OCI-LY1 (cell line): ENCODE data around the gene HELLS.

Experiments
- H2AFZ ChIP-seq: fragments of 200-600 bp; sonication (generic), shearing (Covaris generic); 2 replicates; pipeline ENCODE4 v1.6.0; 2014; ENCODE audit warnings: antibody characterized with exemption, mild to moderate bottlenecking, low read length
- H3F3A ChIP-seq: fragments of 200-600 bp; sonication (generic), shearing (Covaris generic); 2 replicates; pipeline ENCODE4 v1.6.0; 2014; ENCODE audit warnings: mild to moderate bottlenecking, antibody characterized with exemption, low read length, moderate library complexity; ENCODE audit not compliant: insufficient read depth
- H3K27ac ChIP-seq: fragments of 200-600 bp; sonication (generic); 2 replicates; pipeline ENCODE4 v1.5.1; 2014; ENCODE audit warnings: low read length, mixed run types, mild to moderate bottlenecking, low read depth; ENCODE audit not compliant: poor library complexity, severe bottlenecking
- H3K27me3 ChIP-seq: fragments of 200-600 bp; sonication (generic); 2 replicates; pipeline ENCODE4 v1.6.0; 2014; ENCODE audit warnings: antibody characterized with exemption, mild to moderate bottlenecking, low read length, moderate library complexity; ENCODE audit not compliant: insufficient read depth
- H3K36me3 ChIP-seq: fragments of 200-600 bp; sonication (generic); 2 replicates; pipeline ENCODE4 v1.6.1; 2014; ENCODE audit warnings: mild to moderate bottlenecking, antibody characterized with exemption, low read length, moderate library complexity, mixed read lengths; ENCODE audit not compliant: insufficient read depth
- H3K4me1 ChIP-seq: fragments of 200-600 bp; sonication (generic); 2 replicates; pipeline ENCODE4 v1.5.1; 2014; ENCODE audit warnings: mild to moderate bottlenecking, low read length, moderate library complexity; ENCODE audit not compliant: insufficient read depth, severe bottlenecking
- H3K4me2 ChIP-seq: fragments of 200-600 bp; sonication (generic), shearing (Covaris generic); 2 replicates; pipeline ENCODE4 v1.6.1; 2014; ENCODE audit warnings: low read length
- H3K4me3 ChIP-seq: fragments of 200-600 bp; sonication (generic); 2 replicates; pipeline ENCODE4 v1.5.1; 2014; ENCODE audit warnings: low read length, low read depth, mild to moderate bottlenecking, mixed read lengths; ENCODE audit not compliant: poor library complexity, severe bottlenecking
- H3K79me2 ChIP-seq: fragments of 200-600 bp; shearing (Covaris generic); 2 replicates; pipeline ENCODE4 v1.6.1; 2016; ENCODE audit warnings: mixed run types, low read length, mixed read lengths; ENCODE audit not compliant: insufficient read depth
- H3K9ac ChIP-seq: fragments of 200-600 bp; sonication (generic), shearing (Covaris generic); 2 replicates; pipeline ENCODE4 v1.6.1; 2014; ENCODE audit warnings: mild to moderate bottlenecking, low read length, mixed read lengths
- H3K9me2 ChIP-seq: fragments of 200-600 bp; sonication (generic), shearing (Covaris generic); 2 replicates; pipeline ENCODE4 v1.6.1; 2014; ENCODE audit warnings: low read depth, mild to moderate bottlenecking, low read length, mixed read lengths
- H3K9me3 ChIP-seq: fragments of 200-600 bp; shearing (Covaris generic); 2 replicates; pipeline ENCODE4 v1.6.1; 2014; ENCODE audit warnings: low read length, mixed read lengths
- H4K20me1 ChIP-seq: fragments of 200-600 bp; sonication (generic), shearing (Covaris generic); 2 replicates; pipeline ENCODE4 v1.6.0; 2016; ENCODE audit warnings: mild to moderate bottlenecking, low read length; ENCODE audit not compliant: insufficient read depth
- EZH2 ChIP-seq: fragments of 200-600 bp; sonication (generic), shearing (Covaris generic); IDR thresholded peaks from 2 replicates; pipeline ENCODE4 v1.8.0; 2017; ENCODE audit warnings: borderline replicate concordance, mixed run types, mild to moderate bottlenecking, antibody characterized with exemption, low read length, moderate library complexity, mixed read lengths
- TF ChIP-seq, protein P1 (sequence below): fragments of 200-600 bp; sonication (generic), shearing (Covaris generic); IDR thresholded peaks from 2 replicates; pipeline ENCODE4 v1.5.1; 2017; ENCODE audit warnings: mild to moderate bottlenecking, antibody characterized with exemption, low read length, moderate library complexity, mixed read lengths

Gene HELLS

DNA sequence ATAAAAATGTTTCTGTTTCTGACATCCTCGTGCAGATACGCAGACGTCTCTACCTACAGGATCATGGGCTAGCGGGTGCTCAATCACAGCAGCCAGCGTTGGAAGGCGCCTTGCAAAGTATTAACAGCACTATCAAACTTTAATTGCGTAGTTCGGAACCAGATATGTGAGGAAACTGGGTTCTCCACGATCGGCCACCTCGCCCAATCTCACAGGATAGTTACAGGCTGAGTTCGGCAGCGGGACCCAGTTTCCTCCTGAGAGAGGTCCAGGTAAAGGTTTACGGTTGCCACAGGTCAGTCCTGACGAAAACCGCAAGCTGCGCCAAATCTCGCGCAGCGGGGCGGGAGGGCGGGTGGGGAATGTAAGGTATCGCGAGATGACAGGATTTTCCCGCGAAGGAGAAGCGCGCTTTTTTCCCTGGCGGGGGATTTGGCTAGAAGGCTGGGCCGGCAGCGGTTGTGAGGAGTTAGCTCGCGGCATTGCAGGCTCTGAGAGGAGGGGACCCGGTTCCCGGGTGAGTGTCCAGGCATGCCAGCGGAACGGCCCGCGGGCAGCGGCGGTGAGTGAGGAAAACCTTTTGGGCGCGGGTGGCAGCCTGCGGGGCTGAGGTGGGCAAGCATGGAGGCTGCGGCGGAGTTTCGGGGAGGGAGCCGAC lies at the start of gene HELLS:
Gene HELLS, plus strand, starts transcription at position 398 of the 658 bp plus-strand sequence. Its CDS starts 134 bp downstream, at position 532.
- Histone ChIP-seq H3K9ac (peak within 1 kb of the TSS; percentile 100), H3K9me3 (no peaks in the 10 kb centered on the region), H3K4me1 (peaks cover 25% of the 10 kb centered on the region), H4K20me1 (no peaks in the 10 kb centered on the region), H3K4me3 (peak within 1 kb of the TSS; percentile 99), H3K9me2 (no peaks in the 10 kb centered on the region), H3K4me2 (peak within 1 kb of the TSS; percentile 92), H2AFZ (peak within 1 kb of the TSS; percentile 75; the same call in 1 of the 2 replicates), H3K27ac (peak within 1 kb of the TSS; percentile 89), H3K36me3 (peaks cover 31% of the 10 kb centered on the region), H3K27me3 (no peaks in the 10 kb centered on the region), H3F3A (no peaks in the 10 kb centered on the region), H3K79me2 (peaks cover 39% of the 10 kb centered on the region)
- TF ChIP-seq EZH2 = no peak

DNA sequence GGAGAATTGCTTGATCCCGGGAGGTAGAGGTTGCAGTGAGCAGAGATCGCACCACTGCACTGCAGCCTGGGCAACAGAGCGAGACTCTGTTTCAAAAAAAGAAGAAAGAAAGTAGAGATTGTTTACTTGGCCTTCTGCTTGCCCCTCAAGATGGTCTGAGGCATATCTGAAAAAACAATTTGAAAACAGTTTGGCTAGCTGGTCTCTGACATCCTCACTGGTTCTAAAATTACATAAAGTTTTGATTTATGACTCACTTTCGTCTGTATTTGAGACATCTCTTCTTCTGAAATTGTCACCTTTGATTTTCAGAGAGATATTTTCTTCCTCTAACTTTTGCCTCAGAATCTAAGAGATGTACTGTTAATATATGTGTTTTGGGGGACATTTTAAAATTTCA lies 49.6 kb upstream of the HELLS start:
- Histone ChIP-seq H3K9me3 (no peaks in the 10 kb centered on the region), H3K4me2 (no peak overlapping the region), H3K4me3 (no peak overlapping the region), H3K36me3 (no peaks in the 10 kb centered on the region), H3K4me1 (no peaks in the 10 kb centered on the region), H3F3A (no peaks in the 10 kb centered on the region), H3K9ac (no peak overlapping the region), H3K9me2 (no peaks in the 10 kb centered on the region), H3K27ac (no peak overlapping the region), H4K20me1 (no peaks in the 10 kb centered on the region), H3K27me3 (no peaks in the 10 kb centered on the region), H3K79me2 (no peaks in the 10 kb centered on the region), H2AFZ (no peak overlapping the region)
- TF ChIP-seq EZH2 = no peak
- TF ChIP-seq, protein P1, sequence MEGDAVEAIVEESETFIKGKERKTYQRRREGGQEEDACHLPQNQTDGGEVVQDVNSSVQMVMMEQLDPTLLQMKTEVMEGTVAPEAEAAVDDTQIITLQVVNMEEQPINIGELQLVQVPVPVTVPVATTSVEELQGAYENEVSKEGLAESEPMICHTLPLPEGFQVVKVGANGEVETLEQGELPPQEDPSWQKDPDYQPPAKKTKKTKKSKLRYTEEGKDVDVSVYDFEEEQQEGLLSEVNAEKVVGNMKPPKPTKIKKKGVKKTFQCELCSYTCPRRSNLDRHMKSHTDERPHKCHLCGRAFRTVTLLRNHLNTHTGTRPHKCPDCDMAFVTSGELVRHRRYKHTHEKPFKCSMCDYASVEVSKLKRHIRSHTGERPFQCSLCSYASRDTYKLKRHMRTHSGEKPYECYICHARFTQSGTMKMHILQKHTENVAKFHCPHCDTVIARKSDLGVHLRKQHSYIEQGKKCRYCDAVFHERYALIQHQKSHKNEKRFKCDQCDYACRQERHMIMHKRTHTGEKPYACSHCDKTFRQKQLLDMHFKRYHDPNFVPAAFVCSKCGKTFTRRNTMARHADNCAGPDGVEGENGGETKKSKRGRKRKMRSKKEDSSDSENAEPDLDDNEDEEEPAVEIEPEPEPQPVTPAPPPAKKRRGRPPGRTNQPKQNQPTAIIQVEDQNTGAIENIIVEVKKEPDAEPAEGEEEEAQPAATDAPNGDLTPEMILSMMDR = no peak

DNA sequence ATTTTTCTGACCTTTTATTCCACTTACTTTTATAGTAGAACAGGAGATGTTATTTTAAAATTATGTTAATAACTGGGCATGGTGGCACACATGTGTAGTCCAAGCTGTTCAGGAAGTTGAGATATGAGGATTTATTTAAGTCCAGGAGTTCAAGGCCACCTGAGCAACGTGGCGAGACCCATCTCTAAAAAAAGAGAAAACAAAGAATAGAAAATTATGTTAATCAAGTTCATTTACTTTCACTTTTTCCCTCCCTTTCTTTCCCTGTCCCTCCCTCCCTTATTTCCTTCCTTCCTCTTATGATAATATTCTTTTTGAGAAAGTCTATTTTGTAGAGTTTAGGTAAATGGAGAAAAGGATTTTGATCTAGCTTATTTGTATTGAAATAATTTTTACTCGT lies 48.9 kb upstream of the HELLS start:
- Histone ChIP-seq H3K27ac (no peak overlapping the region), H2AFZ (no peak overlapping the region), H3K9me2 (no peaks in the 10 kb centered on the region), H3K79me2 (no peaks in the 10 kb centered on the region), H3K9ac (no peak overlapping the region), H3K4me1 (no peaks in the 10 kb centered on the region), H3F3A (no peaks in the 10 kb centered on the region), H3K36me3 (no peaks in the 10 kb centered on the region), H3K4me2 (no peak overlapping the region), H3K9me3 (no peaks in the 10 kb centered on the region), H3K4me3 (no peak overlapping the region), H3K27me3 (no peaks in the 10 kb centered on the region), H4K20me1 (no peaks in the 10 kb centered on the region)
- TF ChIP-seq, protein P1 = no peak
- no peak for TF ChIP-seq EZH2

DNA sequence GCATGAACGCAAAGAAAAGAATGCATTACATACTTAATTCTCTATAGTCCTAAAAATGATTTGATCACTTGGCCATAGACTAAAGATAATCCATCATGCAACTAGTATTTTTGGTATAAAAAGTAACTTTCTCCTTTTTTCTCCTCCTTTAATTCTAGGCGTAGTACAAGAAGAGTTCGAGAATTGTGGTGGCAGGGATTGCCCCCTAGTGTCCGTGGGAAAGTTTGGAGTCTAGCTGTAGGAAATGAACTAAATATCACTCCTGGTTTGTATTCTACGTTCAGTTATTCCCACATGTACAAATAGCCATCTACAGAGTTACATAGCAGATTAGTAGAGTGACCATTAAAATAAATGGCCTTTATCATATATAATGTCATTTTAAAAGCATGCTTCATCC lies 45.5 kb upstream of the HELLS start:
- H3K9me3 ChIP-seq = no peaks in the 10 kb centered on the region
- H3K79me2 ChIP-seq = no peaks in the 10 kb centered on the region
- no peaks in the 10 kb centered on the region for H4K20me1 ChIP-seq
- H3K4me2 ChIP-seq = no peak overlapping the region
- no peak overlapping the region for H3K27ac ChIP-seq
- no peaks in the 10 kb centered on the region for H3K9me2 ChIP-seq
- TF ChIP-seq, protein P1 = peak; percentile 33; the same call in 1 of the 2 replicates
- no peak for TF ChIP-seq EZH2
- no peaks in the 10 kb centered on the region for H3F3A ChIP-seq
- no peak overlapping the region for H3K9ac ChIP-seq
- H2AFZ ChIP-seq = no peak overlapping the region
- no peaks in the 10 kb centered on the region for H3K27me3 ChIP-seq
- H3K4me3 ChIP-seq = no peak overlapping the region
- H3K4me1 ChIP-seq = no peaks in the 10 kb centered on the region
- H3K36me3 ChIP-seq = no peaks in the 10 kb centered on the region
